ENCODE measurements around the gene DCC. TPM values are rescaled to one million over a fixed set of nuclear protein-coding genes. Genes with fewer than 3 reads are reported as not detected.

Gene DCC
- polyA plus RNA-seq, 1 experiment: 0.67 TPM

DNA sequence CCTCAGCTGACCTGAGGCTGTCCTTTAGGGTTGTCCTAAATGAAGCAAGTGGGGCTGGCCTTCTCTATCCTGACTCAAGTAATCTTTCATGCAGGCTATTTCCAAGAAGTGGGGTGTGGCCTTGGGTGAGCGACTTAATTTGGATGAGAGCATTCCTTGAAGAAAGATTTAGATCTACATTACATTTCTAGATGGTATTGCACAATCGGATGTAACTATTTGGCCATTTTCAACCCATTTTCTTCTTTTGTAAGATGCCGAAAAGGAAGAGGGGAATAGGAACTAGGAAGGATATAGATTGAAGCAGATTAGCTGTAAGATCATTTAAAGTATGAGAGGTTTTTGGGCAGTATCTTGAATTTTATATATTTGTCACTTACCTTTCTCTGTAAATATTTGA lies 1138.2 kb downstream of the DCC start:
- TF ChIP-seq, protein P1, sequence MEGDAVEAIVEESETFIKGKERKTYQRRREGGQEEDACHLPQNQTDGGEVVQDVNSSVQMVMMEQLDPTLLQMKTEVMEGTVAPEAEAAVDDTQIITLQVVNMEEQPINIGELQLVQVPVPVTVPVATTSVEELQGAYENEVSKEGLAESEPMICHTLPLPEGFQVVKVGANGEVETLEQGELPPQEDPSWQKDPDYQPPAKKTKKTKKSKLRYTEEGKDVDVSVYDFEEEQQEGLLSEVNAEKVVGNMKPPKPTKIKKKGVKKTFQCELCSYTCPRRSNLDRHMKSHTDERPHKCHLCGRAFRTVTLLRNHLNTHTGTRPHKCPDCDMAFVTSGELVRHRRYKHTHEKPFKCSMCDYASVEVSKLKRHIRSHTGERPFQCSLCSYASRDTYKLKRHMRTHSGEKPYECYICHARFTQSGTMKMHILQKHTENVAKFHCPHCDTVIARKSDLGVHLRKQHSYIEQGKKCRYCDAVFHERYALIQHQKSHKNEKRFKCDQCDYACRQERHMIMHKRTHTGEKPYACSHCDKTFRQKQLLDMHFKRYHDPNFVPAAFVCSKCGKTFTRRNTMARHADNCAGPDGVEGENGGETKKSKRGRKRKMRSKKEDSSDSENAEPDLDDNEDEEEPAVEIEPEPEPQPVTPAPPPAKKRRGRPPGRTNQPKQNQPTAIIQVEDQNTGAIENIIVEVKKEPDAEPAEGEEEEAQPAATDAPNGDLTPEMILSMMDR (IDR thresholded peaks at IDR 0.05; ENCODE audit: low read depth, low read length): no peak
- H3K9me3 ChIP-seq (ENCODE audit: control insufficient read depth, insufficient read depth, low read length): peaks cover 8% of the 10 kb centered on the region
- no peak overlapping the region for H3K4me3 ChIP-seq (ENCODE audit: low read depth, low read length)
- H3K27me3 ChIP-seq (ENCODE audit: control insufficient read depth, insufficient read depth, low read length): no peaks in the 10 kb centered on the region
- ChIA-PET CTCF (no interaction called here), POLR2A (no interaction called here)
- DNase-seq (ENCODE audit: low read depth, low spot score): no peak
- no peak overlapping the region for H3K27ac ChIP-seq (ENCODE audit: low read depth, low read length)

DNA sequence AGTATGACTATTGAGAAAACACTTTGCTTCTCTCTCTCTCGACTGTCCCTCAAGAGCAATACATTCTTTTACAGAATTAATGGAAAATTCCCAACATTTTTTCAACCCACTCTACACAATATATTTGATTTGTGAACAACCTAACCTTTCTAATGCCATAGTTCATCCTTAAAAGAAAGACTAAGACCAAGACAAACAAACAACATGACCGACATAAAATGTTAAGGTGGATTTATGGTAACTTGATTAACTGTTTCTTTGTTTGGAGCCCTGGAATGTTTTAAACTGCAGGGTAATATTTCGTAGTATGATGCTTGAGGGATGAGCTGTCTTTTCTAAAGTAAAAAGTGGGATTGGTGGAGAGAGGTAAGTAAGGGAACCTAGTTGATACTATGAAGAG lies 1146.3 kb downstream of the DCC start:
- Histone ChIP-seq H3K4me3 (ENCODE audit: low read depth, low read length) (no peak overlapping the region), H3K9me3 (ENCODE audit: control insufficient read depth, insufficient read depth, low read length) (no peaks in the 10 kb centered on the region; the same call in 1 of the 2 replicates), H3K27me3 (ENCODE audit: control insufficient read depth, insufficient read depth, low read length) (no peaks in the 10 kb centered on the region), H3K27ac (ENCODE audit: low read depth, low read length) (no peak overlapping the region)
- DNase-seq (ENCODE audit: low read depth, low spot score): no peak
- TF ChIP-seq, protein P1 (IDR thresholded peaks at IDR 0.05; ENCODE audit: low read depth, low read length): no peak
- ChIA-PET CTCF (no interaction called here), POLR2A (no interaction called here)

DNA sequence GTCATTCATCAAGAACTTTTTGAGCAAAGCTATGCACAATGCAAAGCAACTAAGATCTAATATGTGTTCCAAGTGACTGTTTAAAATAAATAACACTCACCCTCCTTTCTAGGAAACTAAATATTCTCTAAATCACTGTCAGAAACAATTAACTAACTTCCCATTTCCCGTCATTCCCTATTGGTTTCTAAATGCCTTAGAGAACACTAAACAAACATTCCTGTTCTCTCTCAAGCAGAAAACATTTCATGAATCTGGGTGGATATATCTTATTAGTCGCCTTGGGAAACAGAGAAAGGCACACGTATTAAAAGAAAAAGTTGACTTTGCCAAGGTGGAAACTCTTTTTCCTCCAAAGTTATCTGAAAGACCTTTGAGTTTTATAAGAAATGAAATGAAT lies 1149.3 kb downstream of the DCC start:
- ChIA-PET CTCF (no interaction called here), POLR2A (no interaction called here)
- Histone ChIP-seq H3K27ac (ENCODE audit: low read depth, low read length) (no peak overlapping the region), H3K9me3 (ENCODE audit: control insufficient read depth, insufficient read depth, low read length) (no peaks in the 10 kb centered on the region; the same call in 1 of the 2 replicates), H3K27me3 (ENCODE audit: control insufficient read depth, insufficient read depth, low read length) (no peaks in the 10 kb centered on the region), H3K4me3 (ENCODE audit: low read depth, low read length) (no peak overlapping the region)
- TF ChIP-seq, protein P1 (IDR thresholded peaks at IDR 0.05; ENCODE audit: low read depth, low read length): no peak
- no peak for DNase-seq (ENCODE audit: low read depth, low spot score)

DNA sequence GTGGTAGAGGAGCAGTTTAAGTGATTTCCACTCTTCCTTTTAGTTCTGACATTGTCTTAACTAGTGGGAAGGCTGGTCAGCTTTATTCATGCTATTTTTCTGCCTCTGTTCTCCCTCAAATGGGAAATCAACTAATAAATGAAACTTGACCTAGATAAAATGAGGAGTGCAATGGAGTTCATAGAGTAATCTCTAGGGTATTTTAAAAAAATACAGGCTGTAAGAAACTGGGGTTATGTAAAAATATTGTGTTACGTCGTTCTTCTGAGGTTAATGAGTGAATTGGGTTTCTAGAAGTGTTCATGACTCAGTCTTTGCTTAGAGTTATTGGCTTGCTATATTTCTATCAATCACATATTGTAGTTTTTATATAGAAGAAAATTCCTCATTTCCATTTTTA lies 1150.0 kb downstream of the DCC start:
- ChIA-PET POLR2A (no interaction called here), CTCF (no interaction called here)
- TF ChIP-seq, protein P1 (IDR thresholded peaks at IDR 0.05; ENCODE audit: low read depth, low read length): no peak
- no peaks in the 10 kb centered on the region; the same call in 1 of the 2 replicates for H3K9me3 ChIP-seq (ENCODE audit: control insufficient read depth, insufficient read depth, low read length)
- H3K27ac ChIP-seq (ENCODE audit: low read depth, low read length): no peak overlapping the region
- DNase-seq (ENCODE audit: low read depth, low spot score): no peak
- H3K27me3 ChIP-seq (ENCODE audit: control insufficient read depth, insufficient read depth, low read length): no peaks in the 10 kb centered on the region
- H3K4me3 ChIP-seq (ENCODE audit: low read depth, low read length): no peak overlapping the region

DNA sequence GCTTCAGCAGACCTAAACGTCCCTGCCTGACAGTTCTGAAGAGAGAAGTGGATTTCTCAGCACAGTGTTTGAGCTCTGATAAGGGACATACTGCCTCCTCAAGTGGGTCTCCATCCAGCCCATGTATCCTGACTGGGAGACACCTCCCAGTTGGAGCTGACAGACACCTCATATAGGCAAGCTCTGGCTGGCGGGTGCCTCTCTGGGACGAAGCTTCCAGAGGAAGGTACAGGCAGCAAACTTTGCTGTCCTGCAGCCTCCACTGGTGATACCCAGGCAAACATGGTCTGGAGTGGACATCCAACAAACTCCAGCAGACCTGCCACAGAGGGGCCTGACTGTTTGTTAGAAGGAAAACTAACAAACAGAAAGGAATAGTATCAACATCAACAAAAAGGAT lies 1156.0 kb downstream of the DCC start:
- H3K27ac ChIP-seq (ENCODE audit: low read depth, low read length): no peak overlapping the region
- TF ChIP-seq, protein P1 (IDR thresholded peaks at IDR 0.05; ENCODE audit: low read depth, low read length): no peak
- peaks cover 10% of the 10 kb centered on the region for H3K9me3 ChIP-seq (ENCODE audit: control insufficient read depth, insufficient read depth, low read length)
- DNase-seq (ENCODE audit: low read depth, low spot score): no peak
- H3K27me3 ChIP-seq (ENCODE audit: control insufficient read depth, insufficient read depth, low read length): no peaks in the 10 kb centered on the region
- POLR2A ChIA-PET: no interaction called here
- CTCF ChIA-PET: no interaction called here
- no peak overlapping the region for H3K4me3 ChIP-seq (ENCODE audit: low read depth, low read length)

All from AG04450 (cell line).